Measurements from ENCODE around the gene KCNK4.

GRCh38 chr11:64337538-64338249 is 46.6 kb downstream of the KCNK4 start:
- no peak for TF ChIP-seq POLR2A (IDR thresholded peaks at IDR 0.05)
- no peak for TF ChIP-seq CTCF (IDR thresholded peaks at IDR 0.05)
